Left cardiac atrium (tissue), 4 donors: ENCODE measurements around the gene IL3. TPM values are rescaled to one million over a fixed set of nuclear protein-coding genes. Genes with fewer than 3 reads are reported as not detected.
"Not testable (repeated sequence)": the region's sequence is repeated elsewhere in the genome, so short reads cannot be mapped to it uniquely, and the experiment has no call there.

Experiments used
- ATAC-seq, 2 donors: fragments of 200-7000 bp; cut with Tn5 transposase; one replicate each; pipeline ENCODE4 v1.9.1; 2020; ENCODE audit warnings: mild to moderate bottlenecking in 2 of 2, moderate library complexity in 2 of 2
- DNase-seq: peaks from one replicate; pipeline ENCODE4 v3.0.0-alpha.2; 2020
- intact Hi-C, 2 donors: fragments of 100-400 bp; cut with DNase I; formaldehyde crosslinking; loops; one replicate each; pipeline versions ENCODE4 v1.14.1 to v1.15.1; 2022 to 2023
- total RNA-seq, 2 donors: library from RNA; stranded (reverse); fragmentation: NEBNext Ultra II Directional; extraction: Animal tissue kit (Norgen Biotek cat#: 25700); gene quantifications; one replicate each; pipeline ENCODE4 v1.2.1, GENCODE V29; 2021
- donor health status: DM: no; HTN: yes; CAD: no.
- donor health status: DM: no; HTN: yes; CAD: no; lungs with severe emphysema.
- donor health status: DM: yes; HTN: yes; CAD: no.
- donor health status: Dilated cardiomyopathy.

The IL3 gene
- total RNA-seq, 2 donors from 2014 or later: not detected

GRCh38 chr5:132102101-132102701 is 41.7 kb downstream of the IL3 start:
- no peak for DNase-seq
- intact Hi-C loops: no loop called here
- ATAC-seq: no peak

- intact Hi-C loops: no loop called here
- DNase-seq (no peak), ATAC-seq (no peak)
Measured at GRCh38 chr5:132102944-132103331, 42.5 kb downstream of the IL3 start.

GRCh38 chr5:132103332-132103951 is 43.0 kb downstream of the IL3 start:
- DNase-seq (peak; percentile 90), ATAC-seq (peak; percentile 77 to 93)
- intact Hi-C loops: no loop called here

GRCh38 chr5:132103969-132104391 is 43.5 kb downstream of the IL3 start:
- intact Hi-C loops: no loop called here
- no peak for ATAC-seq

GRCh38 chr5:132104556-132104955 is 44.1 kb downstream of the IL3 start:
- ATAC-seq (no peak), DNase-seq (no peak)
- intact Hi-C loops: no loop called here

More at GRCh38 chr5:132103969-132104391, 43.5 kb downstream of the IL3 start:
- DNase-seq: no peak

- no peak for DNase-seq
- intact Hi-C loops: no loop called here
- no peak for ATAC-seq
Measured at GRCh38 chr5:132105688-132106087, 45.2 kb downstream of the IL3 start.

GRCh38 chr5:132108495-132108894 is 48.0 kb downstream of the IL3 start:
- ATAC-seq, intact Hi-C loops, DNase-seq: not testable (repeated sequence)

GRCh38 chr5:132108957-132109356 is 48.5 kb downstream of the IL3 start:
- intact Hi-C loops, DNase-seq, ATAC-seq: not testable (repeated sequence)

- no peak for ATAC-seq
- no peak for DNase-seq
- intact Hi-C loops: no loop called here
Measured at GRCh38 chr5:132109494-132110053, 49.1 kb downstream of the IL3 start.

GRCh38 chr5:132110195-132110594 is 49.7 kb downstream of the IL3 start:
- intact Hi-C loops: no loop called here
- no peak for ATAC-seq
- no peak for DNase-seq

- DNase-seq (no peak), ATAC-seq (no peak)
- intact Hi-C loops: no loop called here
Measured at GRCh38 chr5:132110930-132111329, 50.5 kb downstream of the IL3 start.

- no peak for ATAC-seq
- no peak for DNase-seq
- intact Hi-C loops: no loop called here
Measured at GRCh38 chr5:132112111-132112510, 51.7 kb downstream of the IL3 start.

Other genes starting within 250 kb of the IL3 start
- gene MEIKIN, start 115.0 kb upstream of the IL3 start, total RNA-seq: not detected
- 1 to 10 TPM; 1.6 to 4.4 TPM for gene ACSL6, start 49.0 kb upstream of the IL3 start, total RNA-seq
- not detected for gene CSF2, start 13.1 kb downstream of the IL3 start, total RNA-seq
- gene P4HA2, start 167.2 kb downstream of the IL3 start, total RNA-seq: 10 to 100 TPM; 60.2 to 78.4 TPM
- 10 to 100 TPM; 12.4 to 38.5 TPM for gene PDLIM4, start 197.0 kb downstream of the IL3 start, total RNA-seq
- gene SLC22A4, start 233.7 kb downstream of the IL3 start, total RNA-seq: 1 to 10 TPM; 2.2 to 3.3 TPM